Measurements from ENCODE around the gene KCNMA1. TPM values are rescaled to one million over a fixed set of nuclear protein-coding genes. Genes with fewer than 3 reads are reported as not detected.

The KCNMA1 gene
- total and polyA plus RNA-seq, 9 of the 15 experiments (the other 6 are each of a cell fraction or from before 2014, with no cell fraction given), result 0.01 to 0.95 (median 0.15) TPM; not detected in 4

DNA sequence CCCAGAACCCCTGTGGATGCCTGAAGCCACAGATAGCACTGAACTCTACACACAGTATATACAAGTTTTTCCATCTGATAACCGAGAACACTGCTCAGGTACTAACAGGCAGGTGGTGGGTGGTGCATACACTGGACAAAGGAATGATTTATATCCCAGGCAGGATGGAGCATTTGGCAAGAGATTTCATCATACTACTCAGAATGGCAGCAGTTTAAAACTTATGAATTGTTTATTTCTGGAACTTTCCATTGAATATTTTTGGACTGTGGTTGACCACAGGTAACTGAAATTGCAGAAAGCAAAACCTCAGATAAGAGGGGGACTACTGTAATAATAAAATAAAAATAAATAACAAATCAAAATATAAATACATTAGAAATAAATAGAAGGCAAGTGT lies 10.9 kb upstream of the KCNMA1 start:
- no peaks in the 10 kb centered on the region for H3K79me2 ChIP-seq (ENCODE audit: control insufficient read depth, insufficient read depth, low read length)
- TF ChIP-seq PTBP1 (IDR thresholded peaks at IDR 0.05; ENCODE audit: low read depth, low read length) (no peak), CEBPG (CRISPR knock-in tag; IDR thresholded peaks at IDR 0.05) (no peak), CEBPG (tag; conservative IDR thresholded peaks at IDR 0.05 in 1 of 2, IDR thresholded peaks at IDR 0.05 in 1 of 2) (peak; percentile 6 to 66; a peak in 2 of 4 replicates), MEIS2 (IDR thresholded peaks at IDR 0.05; ENCODE audit: partially characterized antibody) (peak; percentile 37), HDAC3 (IDR thresholded peaks at IDR 0.05; ENCODE audit: borderline replicate concordance, partially characterized antibody) (no peak)
- TF ChIP-seq, protein P1, sequence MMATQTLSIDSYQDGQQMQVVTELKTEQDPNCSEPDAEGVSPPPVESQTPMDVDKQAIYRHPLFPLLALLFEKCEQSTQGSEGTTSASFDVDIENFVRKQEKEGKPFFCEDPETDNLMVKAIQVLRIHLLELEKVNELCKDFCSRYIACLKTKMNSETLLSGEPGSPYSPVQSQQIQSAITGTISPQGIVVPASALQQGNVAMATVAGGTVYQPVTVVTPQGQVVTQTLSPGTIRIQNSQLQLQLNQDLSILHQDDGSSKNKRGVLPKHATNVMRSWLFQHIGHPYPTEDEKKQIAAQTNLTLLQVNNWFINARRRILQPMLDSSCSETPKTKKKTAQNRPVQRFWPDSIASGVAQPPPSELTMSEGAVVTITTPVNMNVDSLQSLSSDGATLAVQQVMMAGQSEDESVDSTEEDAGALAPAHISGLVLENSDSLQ (IDR thresholded peaks at IDR 0.05), result peak; percentile 28; the same call in 1 of the 2 replicates
- TF ChIP-seq, protein P2, sequence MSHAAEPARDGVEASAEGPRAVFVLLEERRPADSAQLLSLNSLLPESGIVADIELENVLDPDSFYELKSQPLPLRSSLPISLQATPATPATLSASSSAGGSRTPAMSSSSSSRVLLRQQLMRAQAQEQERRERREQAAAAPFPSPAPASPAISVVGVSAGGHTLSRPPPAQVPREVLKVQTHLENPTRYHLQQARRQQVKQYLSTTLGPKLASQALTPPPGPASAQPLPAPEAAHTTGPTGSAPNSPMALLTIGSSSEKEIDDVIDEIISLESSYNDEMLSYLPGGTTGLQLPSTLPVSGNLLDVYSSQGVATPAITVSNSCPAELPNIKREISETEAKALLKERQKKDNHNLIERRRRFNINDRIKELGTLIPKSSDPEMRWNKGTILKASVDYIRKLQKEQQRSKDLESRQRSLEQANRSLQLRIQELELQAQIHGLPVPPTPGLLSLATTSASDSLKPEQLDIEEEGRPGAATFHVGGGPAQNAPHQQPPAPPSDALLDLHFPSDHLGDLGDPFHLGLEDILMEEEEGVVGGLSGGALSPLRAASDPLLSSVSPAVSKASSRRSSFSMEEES (CRISPR knock-in tag; IDR thresholded peaks at IDR 0.05), result no peak
- DNase-seq (ENCODE audit: extremely low read depth in 1 of 4, low spot score in 3 of 4) (no peak), FAIRE-seq (no peak), ATAC-seq (no peak)
- BruUV-seq (replicated peaks), result no TSS peak
- intact Hi-C loops (cut with micrococcal nuclease), result loop anchor here (10.0 kb wide), 2 partner anchors 114 to 154 kb away; no protein-coding TSS in a partner anchor
- H3K36me3 ChIP-seq (ENCODE audit: control insufficient read depth, insufficient read depth, low read length), result no peaks in the 10 kb centered on the region
- no peaks in the 10 kb centered on the region; a peak in 1 of 5 replicates for H3K4me1 ChIP-seq (replicated peaks in 1 of 2; ENCODE audit: control insufficient read depth in 2 of 2, insufficient read depth in 2 of 2, low read length in 2 of 2)
- no peak overlapping the region for H2AFZ ChIP-seq (ENCODE audit: low read depth, low read length)
- WGBS (ENCODE audit: insufficient coverage, low coverage, missing lambda C conversion rate), result 0% methylated on average over 1 of the region's 1 CpG
- POLR2A ChIA-PET, result no interaction called here
- H3K27ac ChIP-seq (ENCODE audit: extremely low read depth, low read depth, low read length), result no peak overlapping the region
- CTCF ChIA-PET (ENCODE audit: low intra/inter-chr PET ratio), result no interaction called here
- no peak overlapping the region for H3K4me3 ChIP-seq
- in situ Hi-C loops (cut with MboI), result loop anchor here (25.0 kb wide), 1 partner anchor 261 kb away; no protein-coding TSS in a partner anchor
- no peaks in the 10 kb centered on the region for H4K20me1 ChIP-seq (replicated peaks; ENCODE audit: control insufficient read depth, insufficient read depth, low read length)
- no peak overlapping the region for H3K4me2 ChIP-seq (ENCODE audit: insufficient read depth, low read length)
- no peak overlapping the region for H3K9ac ChIP-seq (ENCODE audit: insufficient read depth in 1 of 2, low read depth in 2 of 2, low read length in 2 of 2)
- H3K9me1 ChIP-seq (ENCODE audit: control insufficient read depth, insufficient read depth, low read length), result no peaks in the 10 kb centered on the region
- H3K27me3 ChIP-seq (ENCODE audit: control insufficient read depth in 2 of 2, insufficient read depth in 2 of 2, low read length in 2 of 2), result no peaks in the 10 kb centered on the region
- H3K9me3 ChIP-seq (replicated peaks; ENCODE audit: control insufficient read depth, insufficient read depth, low read depth, low read length), result no peaks in the 10 kb centered on the region
